Adrenal gland (tissue), 5 donors: ENCODE data around the gene POLR2E.

Source experiments
- POLR2A ChIP-seq, 2 donors: fragments of 450-650 bp; IDR thresholded peaks; one replicate each; pipeline ENCODE4 v1.6.1; 2017; ENCODE audit warnings: antibody characterized with exemption in 2 of 2, mild to moderate bottlenecking in 2 of 2, moderate library complexity in 1 of 2
- TF ChIP-seq, protein P1 (sequence below), 6 experiments: fragments of 450-650 bp in 4 of 6; fragments of 200-600 bp in 2 of 6; sonication (generic) in 1 of 6; IDR thresholded peaks; 1 replicate in 5 of 6; 2 replicates in 1 of 6; pipeline versions ENCODE4 v1.5.1 to v1.8.0; 2016 to 2021; ENCODE audit warnings: antibody characterized with exemption in 6 of 6, mild to moderate bottlenecking in 2 of 6, moderate library complexity in 1 of 6
- donor health status: DM: no; HTN: no; CAD: no.

DNA sequence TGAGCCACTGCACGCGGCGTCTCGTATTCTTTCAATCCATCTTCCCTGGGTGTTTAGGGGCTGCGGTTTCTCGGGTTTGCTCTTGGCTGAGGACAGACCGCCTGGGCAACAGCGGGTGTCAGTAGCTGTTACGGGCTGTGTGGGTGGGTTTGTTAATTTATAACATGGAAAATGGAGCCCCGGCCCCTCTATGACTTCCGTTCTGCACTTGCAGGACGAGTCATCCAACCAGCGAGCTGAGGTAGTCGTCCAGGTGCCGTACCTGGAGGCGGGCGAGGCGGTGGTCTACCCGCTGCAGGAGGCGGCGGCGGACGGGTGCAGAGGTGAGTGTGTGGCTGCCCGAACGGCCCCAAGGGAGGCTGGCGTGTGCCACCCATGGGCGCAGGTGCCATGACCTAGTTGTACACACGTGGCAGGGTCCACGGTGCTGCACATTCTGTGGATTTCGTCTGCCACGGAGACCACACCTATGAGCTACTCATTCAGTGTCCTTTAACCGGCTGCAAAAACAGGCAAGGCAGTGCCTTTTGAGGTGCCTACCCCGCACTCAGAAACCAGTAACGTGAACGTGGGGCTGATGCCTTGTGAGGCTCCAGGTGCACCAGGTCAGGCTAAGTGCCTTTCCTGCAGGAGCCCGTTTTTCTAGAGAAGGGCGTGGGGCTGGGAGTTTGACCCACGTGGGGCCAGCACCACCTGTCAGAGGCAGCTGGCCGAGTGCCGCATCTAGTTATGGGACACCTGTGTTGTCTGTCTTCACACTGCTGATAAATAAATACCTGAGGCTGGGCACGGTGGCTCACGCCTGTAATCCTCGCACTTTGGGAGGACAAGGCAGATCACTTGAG lies 10.9 kb downstream of the POLR2E start:
- TF ChIP-seq, protein P1, sequence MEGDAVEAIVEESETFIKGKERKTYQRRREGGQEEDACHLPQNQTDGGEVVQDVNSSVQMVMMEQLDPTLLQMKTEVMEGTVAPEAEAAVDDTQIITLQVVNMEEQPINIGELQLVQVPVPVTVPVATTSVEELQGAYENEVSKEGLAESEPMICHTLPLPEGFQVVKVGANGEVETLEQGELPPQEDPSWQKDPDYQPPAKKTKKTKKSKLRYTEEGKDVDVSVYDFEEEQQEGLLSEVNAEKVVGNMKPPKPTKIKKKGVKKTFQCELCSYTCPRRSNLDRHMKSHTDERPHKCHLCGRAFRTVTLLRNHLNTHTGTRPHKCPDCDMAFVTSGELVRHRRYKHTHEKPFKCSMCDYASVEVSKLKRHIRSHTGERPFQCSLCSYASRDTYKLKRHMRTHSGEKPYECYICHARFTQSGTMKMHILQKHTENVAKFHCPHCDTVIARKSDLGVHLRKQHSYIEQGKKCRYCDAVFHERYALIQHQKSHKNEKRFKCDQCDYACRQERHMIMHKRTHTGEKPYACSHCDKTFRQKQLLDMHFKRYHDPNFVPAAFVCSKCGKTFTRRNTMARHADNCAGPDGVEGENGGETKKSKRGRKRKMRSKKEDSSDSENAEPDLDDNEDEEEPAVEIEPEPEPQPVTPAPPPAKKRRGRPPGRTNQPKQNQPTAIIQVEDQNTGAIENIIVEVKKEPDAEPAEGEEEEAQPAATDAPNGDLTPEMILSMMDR (IDR thresholded peaks at IDR 0.05) = no peak
- TF ChIP-seq POLR2A (IDR thresholded peaks at IDR 0.05) = no peak
